Parathyroid adenoma (tissue), 2 donors: ENCODE results near the gene BPIFB6.

ENCODE experiments used
- H2AFZ ChIP-seq: fragments of 300-600 bp; sonication (generic); one replicate; pipeline ENCODE4 v1.7.0; 2017; ENCODE audit warnings: antibody characterized with exemption, mild to moderate bottlenecking
- H3K27ac ChIP-seq: fragments of 300-600 bp; sonication (generic); one replicate; pipeline ENCODE4 v1.7.0; 2017
- H3K27me3 ChIP-seq: fragments of 300-600 bp; sonication (generic); one replicate; pipeline ENCODE4 v1.7.0; 2017; ENCODE audit warnings: low read length; ENCODE audit not compliant: control insufficient read depth, insufficient read depth
- H3K36me3 ChIP-seq: fragments of 300-600 bp; sonication (generic); one replicate; pipeline ENCODE4 v1.7.0; 2017; ENCODE audit warnings: low read length; ENCODE audit not compliant: control insufficient read depth, insufficient read depth
- H3K4me1 ChIP-seq: fragments of 300-600 bp; sonication (generic); one replicate; pipeline ENCODE4 v1.7.0; 2017; ENCODE audit warnings: control low read depth
- H3K4me2 ChIP-seq: fragments of 300-600 bp; sonication (generic); one replicate; pipeline ENCODE4 v1.7.0; 2017; ENCODE audit warnings: low read length
- H3K4me3 ChIP-seq: fragments of 300-600 bp; sonication (generic); one replicate; pipeline ENCODE4 v1.7.0; 2017; ENCODE audit warnings: low read depth, low read length
- H3K79me2 ChIP-seq: fragments of 300-600 bp; sonication (generic); one replicate; pipeline ENCODE4 v1.7.0; 2017; ENCODE audit warnings: control low read depth
- H3K9ac ChIP-seq: fragments of 300-600 bp; sonication (generic); one replicate; pipeline ENCODE4 v1.7.0; 2017; ENCODE audit warnings: mild to moderate bottlenecking
- H3K9me3 ChIP-seq: fragments of 300-600 bp; sonication (generic); one replicate; pipeline ENCODE4 v1.7.0; 2017; ENCODE audit warnings: low read length; ENCODE audit not compliant: control insufficient read depth
- CTCF ChIP-seq: fragments of 300-600 bp; sonication (generic); IDR thresholded peaks from one replicate; pipeline ENCODE4 v1.7.0; 2017; ENCODE audit warnings: antibody characterized with exemption, mild to moderate bottlenecking
- donor health status: primary hyperparathyroidism.

BPIFB6 gene

GRCh38 chr20:33064572-33065287, 33.3 kb downstream of the BPIFB6 start:
- Histone ChIP-seq H3K36me3 (no peaks in the 10 kb centered on the region), H3K9me3 (no peaks in the 10 kb centered on the region), H3K79me2 (no peaks in the 10 kb centered on the region), H3K27ac (no peak overlapping the region), H3K4me3 (no peak overlapping the region), H3K9ac (no peak overlapping the region), H3K4me2 (no peak overlapping the region), H3K27me3 (no peaks in the 10 kb centered on the region), H3K4me1 (no peaks in the 10 kb centered on the region), H2AFZ (no peak overlapping the region)
- TF ChIP-seq CTCF: no peak

GRCh38 chr20:33065785-33066184, 34.3 kb downstream of the BPIFB6 start:
- Histone ChIP-seq H3K4me2 (no peak overlapping the region), H2AFZ (no peak overlapping the region), H3K9me3 (no peaks in the 10 kb centered on the region), H3K27me3 (no peaks in the 10 kb centered on the region), H3K36me3 (no peaks in the 10 kb centered on the region), H3K4me1 (no peaks in the 10 kb centered on the region), H3K9ac (no peak overlapping the region), H3K79me2 (no peaks in the 10 kb centered on the region), H3K27ac (no peak overlapping the region), H3K4me3 (no peak overlapping the region)
- no peak for TF ChIP-seq CTCF

- Histone ChIP-seq H3K27me3 (no peaks in the 10 kb centered on the region), H3K36me3 (no peaks in the 10 kb centered on the region), H3K4me2 (no peak overlapping the region), H3K4me1 (no peaks in the 10 kb centered on the region), H3K27ac (no peak overlapping the region), H3K4me3 (no peak overlapping the region), H2AFZ (no peak overlapping the region), H3K9ac (no peak overlapping the region), H3K79me2 (no peaks in the 10 kb centered on the region), H3K9me3 (no peaks in the 10 kb centered on the region)
- no peak for TF ChIP-seq CTCF
Observed at GRCh38 chr20:33067806-33068205, 36.4 kb downstream of the BPIFB6 start.

- H3K9ac ChIP-seq: no peak overlapping the region
- no peaks in the 10 kb centered on the region for H3K36me3 ChIP-seq
Observed at GRCh38 chr20:33068251-33068939, 36.9 kb downstream of the BPIFB6 start.

More at GRCh38 chr20:33068251-33068939, 36.9 kb downstream of the BPIFB6 start:
- Histone ChIP-seq H3K79me2 (no peaks in the 10 kb centered on the region), H3K4me1 (no peaks in the 10 kb centered on the region), H3K4me2 (no peak overlapping the region), H3K9me3 (no peaks in the 10 kb centered on the region), H3K27ac (no peak overlapping the region), H3K27me3 (no peaks in the 10 kb centered on the region), H3K4me3 (no peak overlapping the region), H2AFZ (no peak overlapping the region)
- no peak for TF ChIP-seq CTCF
